IMR-90 (cell line): ENCODE results near the gene COL27A1. TPM values are rescaled to one million over a fixed set of nuclear protein-coding genes. Genes with fewer than 3 reads are reported as not detected.

Experiments used
- ATAC-seq: fragments of 200-7000 bp; cut with Tn5 transposase; 2 replicates; pipeline ENCODE4 v1.9.1; 2020; ENCODE audit warnings: low read depth, mild to moderate bottlenecking, moderate library complexity
- BruUV-seq: library from RNA; stranded (reverse); fragments of 400-500 nt; replicated peaks from 2 replicates; lab custom pipeline; 2021; lab: Mats Ljungman, UMichigan
- CTCF ChIA-PET: fragments of 300-600 bp; formaldehyde crosslinking; extraction: SDS; loops from one replicate; lab custom pipeline; 2021; ENCODE audit warnings: antibody characterized with exemption; lab: Yijun Ruan, JAX
- POLR2A ChIA-PET: fragments of 300-600 bp; sonication (Branson Sonifier 250); formaldehyde crosslinking; loops from one replicate; lab custom pipeline; 2022; ENCODE audit warnings: antibody characterized with exemption; ENCODE audit not compliant: unreplicated experiment; lab: Charles Lee
- DNase-seq: peaks from one replicate; pipeline ENCODE4 v3.0.0; 2013
- H2AFZ ChIP-seq: replicated peaks from 2 replicates; pipeline ENCODE3; 2013; ENCODE audit warnings: low read length, mild to moderate bottlenecking; ENCODE audit not compliant: poor library complexity
- H2AK5ac ChIP-seq: 2 replicates; pipeline ENCODE4 v1.6.1; 2013; ENCODE audit warnings: low read depth, low read length, inconsistent platforms
- H2AK9ac ChIP-seq: replicated peaks from 2 replicates; pipeline ENCODE3; 2013; ENCODE audit warnings: mild to moderate bottlenecking, low read depth, low read length, moderate library complexity; ENCODE audit not compliant: poor library complexity
- H2BK120ac ChIP-seq: 2 replicates; pipeline ENCODE4 v1.6.1; 2013; ENCODE audit warnings: low read depth, low read length, inconsistent platforms
- H2BK15ac ChIP-seq: 3 replicates; pipeline ENCODE4 v1.6.1; 2013; ENCODE audit warnings: low read depth, low read length, inconsistent platforms
- H2BK20ac ChIP-seq: 2 replicates; pipeline ENCODE4 v1.6.1; 2013; ENCODE audit warnings: low read depth, mild to moderate bottlenecking, inconsistent platforms, low read length, moderate library complexity
- H2BK5ac ChIP-seq: 2 replicates; pipeline ENCODE4 v1.6.1; 2013; ENCODE audit warnings: mild to moderate bottlenecking, low read depth, low read length, inconsistent platforms; ENCODE audit not compliant: poor library complexity, severe bottlenecking
- H3K14ac ChIP-seq: replicated peaks from 2 replicates; pipeline ENCODE4 v1.6.1; 2013; ENCODE audit warnings: low read depth, low read length, inconsistent platforms
- H3K18ac ChIP-seq: 2 replicates; pipeline ENCODE4 v1.6.1; 2013; ENCODE audit warnings: low read depth, low read length, control low read depth
- H3K23ac ChIP-seq: 2 replicates; pipeline ENCODE4 v1.6.1; 2013; ENCODE audit warnings: low read depth, low read length, inconsistent platforms
- H3K27ac ChIP-seq: 2 replicates; pipeline ENCODE4 v1.5.1; 2013; ENCODE audit warnings: mild to moderate bottlenecking, control low read depth, low read length; ENCODE audit not compliant: insufficient read depth
- H3K27me3 ChIP-seq: 2 replicates; pipeline ENCODE4 v1.6.1; 2013; ENCODE audit warnings: low read length; ENCODE audit not compliant: control insufficient read depth, insufficient read depth
- H3K36me3 ChIP-seq: 2 replicates; pipeline ENCODE4 v1.6.1; 2013; ENCODE audit warnings: low read length, mixed read lengths; ENCODE audit not compliant: control insufficient read depth, insufficient read depth
- H3K4ac ChIP-seq: 2 replicates; pipeline ENCODE4 v1.6.1; 2013; ENCODE audit warnings: low read depth, low read length, inconsistent platforms
- H3K4me1 ChIP-seq: 2 replicates; pipeline ENCODE4 v1.6.1; 2013; ENCODE audit warnings: low read length, mixed read lengths; ENCODE audit not compliant: control insufficient read depth, insufficient read depth
- H3K4me2 ChIP-seq: 2 replicates; pipeline ENCODE4 v1.6.1; 2013; ENCODE audit warnings: low read depth, mild to moderate bottlenecking, control low read depth, low read length, moderate library complexity
- H3K4me3 ChIP-seq: 2 replicates; pipeline ENCODE4 v1.5.1; 2013; ENCODE audit warnings: low read depth, mild to moderate bottlenecking, control low read depth, low read length, moderate library complexity; ENCODE audit not compliant: insufficient read depth
- H3K56ac ChIP-seq: 2 replicates; pipeline ENCODE4 v1.6.1; 2013; ENCODE audit warnings: low read length, inconsistent platforms; ENCODE audit not compliant: insufficient read depth; ENCODE audit errors: extremely low read depth
- H3K79me1 ChIP-seq, 2 experiments: 2 replicates each; pipeline ENCODE4 v1.6.1; 2013; ENCODE audit warnings: low read length in 2 of 2, inconsistent platforms in 1 of 2, low read depth in 1 of 2
- H3K9ac ChIP-seq: 2 replicates; pipeline ENCODE4 v1.6.1; 2013; ENCODE audit warnings: low read depth, low read length, control low read depth
- H3K9me1 ChIP-seq: 2 replicates; pipeline ENCODE4 v1.6.1; 2013; ENCODE audit warnings: low read length, inconsistent platforms; ENCODE audit not compliant: insufficient read depth
- H3K9me3 ChIP-seq: 2 replicates; pipeline ENCODE4 v1.6.1; 2013; ENCODE audit warnings: low read length; ENCODE audit not compliant: control insufficient read depth, insufficient read depth
- H4K20me1 ChIP-seq: 2 replicates; pipeline ENCODE4 v1.6.1; 2013; ENCODE audit warnings: low read length, inconsistent platforms; ENCODE audit not compliant: insufficient read depth
- H4K5ac ChIP-seq: 2 replicates; pipeline ENCODE4 v1.6.1; 2013; ENCODE audit warnings: mild to moderate bottlenecking, low read depth, low read length, control low read depth
- H4K8ac ChIP-seq, 2 experiments: 2 replicates each; pipeline ENCODE4 v1.6.1; 2013; ENCODE audit warnings: low read depth in 2 of 2, low read length in 2 of 2, control low read depth in 1 of 2, inconsistent platforms in 1 of 2
- H4K91ac ChIP-seq: 2 replicates; pipeline ENCODE4 v1.6.1; 2013; ENCODE audit warnings: low read depth, low read length, inconsistent platforms; ENCODE audit not compliant: insufficient read depth
- CHD1 ChIP-seq: IDR thresholded peaks from 2 replicates; pipeline ENCODE4 v1.6.1; 2012; ENCODE audit warnings: low read depth, low read length, improper control_type of control experiment
- FOS ChIP-seq: fragments of 150-350 bp; IDR thresholded peaks from 2 replicates; pipeline ENCODE4 v1.6.1; 2016; ENCODE audit warnings: low read depth, low read length
- MAZ ChIP-seq: IDR thresholded peaks from 2 replicates; pipeline ENCODE4 v1.6.1; 2012; ENCODE audit warnings: low read depth, mild to moderate bottlenecking, low read length, improper control_type of control experiment, moderate library complexity, borderline replicate concordance
- WGBS, 2 experiments: methylation state at CpG; one replicate each; pipeline versions ENCODE4 v1.1.5 to v1.1.7; 2013; ENCODE audit warnings: missing lambda C conversion rate in 2 of 2; ENCODE audit not compliant: insufficient read length in 1 of 2; ENCODE audit errors: extremely low coverage in 2 of 2; 5-methylcytosine and 5-hydroxymethylcytosine counted together
- dilution Hi-C: fragments of 300-500 bp; cut with HindIII; formaldehyde crosslinking; loops from one replicate; pipeline ENCODE4 v1.14.3; 2018; ENCODE audit warnings: low sequenced_read_pairs; ENCODE audit not compliant: unreplicated experiment
- in situ Hi-C: fragments of 300-500 bp; cut with MboI; formaldehyde crosslinking; loops from 3 replicates; pipeline ENCODE4 v1.14.3; 2019; ENCODE audit warnings: low sequenced_read_pairs, inconsistent platforms, mixed read lengths
- intact Hi-C: fragments of 100-400 bp; cut with micrococcal nuclease; formaldehyde crosslinking; loops from 2 replicates; pipeline ENCODE4 v1.10.0; 2022
- polyA plus RNA-seq, 3 experiments: library from polyadenylated mRNA; depleted of rRNA; stranded (reverse); fragments of >200 nt; gene quantifications; 2 replicates each; pipeline ENCODE4 v1.2.3, GENCODE V29; 2012; ENCODE audit warnings: low replicate concordance in 1 of 3
- total RNA-seq: library from RNA; depleted of rRNA; stranded (reverse); fragments of >200 nt; gene quantifications from 2 replicates; pipeline ENCODE4 v1.2.3, GENCODE V29; 2012

COL27A1 gene
- total and polyA plus RNA-seq, 2 of the 4 experiments (the other 2 are of a cell fraction), result 3.2 to 18.3 TPM

GRCh38 chr9:114207034-114207810 lies 51.9 kb downstream of the COL27A1 start:
- ChIA-PET POLR2A (interaction anchor here (0.6 kb wide), 1 partner anchor 24 kb away, joined by 3 read pairs; no protein-coding TSS in a partner anchor), CTCF (no interaction called here)
- Histone ChIP-seq H2BK15ac (peak overlapping the region; percentile 31; the same call in 1 of the 3 replicates), H4K91ac (peak overlapping the region; percentile 46; the same call in 1 of the 2 replicates), H3K27ac (no peak overlapping the region), H3K4me3 (no peak overlapping the region), H2BK20ac (peak overlapping the region; percentile 5; the same call in 1 of the 2 replicates), H3K36me3 (peaks cover 15% of the 10 kb centered on the region), H2AK5ac (peak overlapping the region; percentile 32), H4K5ac (no peak overlapping the region), H2AFZ (peak overlapping the region; percentile 64), H2AK9ac (peak overlapping the region; percentile 80), H4K20me1 (no peaks in the 10 kb centered on the region), H3K27me3 (no peaks in the 10 kb centered on the region), H2BK5ac (peak overlapping the region; percentile 3), H3K9me1 (peaks cover 31% of the 10 kb centered on the region), H3K23ac (0 out of 2 replicates have a peak overlapping the region, but pooled peaks have one; percentile 42), H3K79me1 (peaks cover 0 to 19% of the 10 kb centered on the region in 2 experiments; a peak in 2 of 4 replicates), H3K18ac (peak overlapping the region; percentile 33; the same call in 1 of the 2 replicates), H2BK120ac (peak overlapping the region; percentile 36), H3K9ac (no peak overlapping the region), H3K56ac (no peak overlapping the region), H3K4me2 (no peak overlapping the region), H3K9me3 (no peaks in the 10 kb centered on the region), H3K4me1 (peaks cover 27% of the 10 kb centered on the region), H3K4ac (peak overlapping the region; percentile 86), H4K8ac (peak overlapping the region in 1 of 2 experiments; percentile 48; a peak in 1 of 4 replicates), H3K14ac (peak overlapping the region; percentile 70; the same call in 1 of the 2 replicates)
- DNase-seq (peak; percentile 51), ATAC-seq (peak; percentile 83)
- dilution Hi-C loops (no loop called here), in situ Hi-C loops (no loop called here), intact Hi-C loops (no loop called here)
- BruUV-seq, result no TSS peak
- 13% methylated on average over 2 of the region's 9 CpGs; no CpG with 5 or more reads in 1 of the 2 experiments for WGBS, 2 experiments
- TF ChIP-seq MAZ (0 out of 2 replicates have a peak, but pooled peaks have one; percentile 14), FOS (peak; percentile 18; the same call in 1 of the 2 replicates), CHD1 (no peak)
